HG03460 (cell line): ENCODE data around the gene CREG2.

Experiments used
- ATAC-seq: cut with Tn5 transposase; IDR thresholded peaks from one replicate; pipeline ENCODE4 v1.9.1; 2021; ENCODE audit not compliant: unreplicated experiment

Gene CREG2

GRCh38 chr2:101410114-101410513, 22.8 kb upstream of the CREG2 start:
- no peak for ATAC-seq

GRCh38 chr2:101409699-101410098, 22.4 kb upstream of the CREG2 start:
- no peak for ATAC-seq

GRCh38 chr2:101408925-101409324, 21.6 kb upstream of the CREG2 start:
- ATAC-seq: no peak

DNA sequence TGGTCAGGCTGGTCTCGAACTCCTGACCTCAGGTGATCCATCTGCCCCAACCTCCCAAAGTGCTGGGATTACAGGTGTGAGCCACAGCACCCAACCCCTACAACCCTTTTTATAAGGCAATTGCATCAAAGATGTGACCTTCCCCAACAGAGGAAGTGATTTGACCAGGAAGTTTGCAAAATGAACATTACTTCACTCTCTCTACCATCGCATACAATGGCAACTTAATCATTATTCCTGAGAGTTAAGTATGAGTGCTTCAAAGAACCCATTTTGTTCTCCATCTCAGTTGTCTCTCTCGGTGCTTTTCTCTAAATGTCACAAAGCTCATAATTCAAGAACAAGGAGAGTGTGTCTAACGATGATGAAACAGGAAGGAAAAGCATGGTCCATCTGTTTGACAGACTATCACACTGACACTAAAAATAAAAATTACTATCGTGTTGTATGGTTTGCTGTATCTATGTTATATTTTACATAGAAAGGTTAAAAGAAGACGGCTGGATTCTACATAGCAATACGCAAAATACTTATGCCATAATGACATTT, 18.1 kb upstream of the CREG2 start:
- ATAC-seq: no peak

DNA sequence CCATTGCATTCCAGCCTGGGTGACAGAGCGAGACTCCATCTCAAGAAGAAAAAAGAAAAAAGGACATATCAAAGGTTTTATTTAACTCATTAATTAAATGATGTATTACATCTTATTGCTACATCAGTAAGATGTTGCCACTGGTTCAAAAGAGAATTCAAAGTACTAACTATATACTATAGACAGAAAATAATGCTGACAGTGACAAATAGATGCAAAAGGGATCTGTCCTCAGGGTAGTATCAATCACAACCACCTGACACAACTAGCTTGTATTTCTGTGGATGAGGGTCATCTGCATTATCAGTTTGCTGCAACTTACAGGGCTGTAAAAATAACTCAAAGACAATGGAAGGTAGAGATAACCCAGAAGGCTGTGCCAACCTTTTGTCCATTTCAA, 16.4 kb upstream of the CREG2 start:
- no peak for ATAC-seq

GRCh38 chr2:101402630-101403029, 15.3 kb upstream of the CREG2 start:
- no peak for ATAC-seq

- no peak for ATAC-seq
These were observed 14.6 kb upstream of the CREG2 start for GRCh38 chr2:101401906-101402305.

GRCh38 chr2:101401326-101401665, 14.0 kb upstream of the CREG2 start:
- no peak for ATAC-seq

- ATAC-seq: no peak
These were observed 13.4 kb upstream of the CREG2 start for GRCh38 chr2:101400506-101401325.

DNA sequence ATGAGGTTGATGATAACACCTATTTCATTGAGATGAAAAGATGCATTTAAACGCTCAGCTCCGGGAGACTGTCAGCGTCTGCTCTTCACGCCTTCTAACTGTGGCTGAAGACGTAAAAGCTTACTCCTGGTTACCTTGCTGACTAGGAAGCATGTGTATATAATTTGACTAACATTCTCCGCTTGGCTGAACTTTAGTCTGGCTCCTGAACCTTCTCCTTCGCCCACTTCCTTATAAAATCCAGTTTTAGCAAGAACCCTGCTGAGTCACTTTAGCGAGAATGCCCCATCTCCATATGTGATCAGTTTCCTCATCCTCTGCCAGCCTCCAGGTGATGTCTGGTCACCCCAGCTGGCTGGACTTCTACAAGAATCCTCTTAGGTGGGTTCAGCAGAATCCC, 12.7 kb upstream of the CREG2 start:
- no peak for ATAC-seq

DNA sequence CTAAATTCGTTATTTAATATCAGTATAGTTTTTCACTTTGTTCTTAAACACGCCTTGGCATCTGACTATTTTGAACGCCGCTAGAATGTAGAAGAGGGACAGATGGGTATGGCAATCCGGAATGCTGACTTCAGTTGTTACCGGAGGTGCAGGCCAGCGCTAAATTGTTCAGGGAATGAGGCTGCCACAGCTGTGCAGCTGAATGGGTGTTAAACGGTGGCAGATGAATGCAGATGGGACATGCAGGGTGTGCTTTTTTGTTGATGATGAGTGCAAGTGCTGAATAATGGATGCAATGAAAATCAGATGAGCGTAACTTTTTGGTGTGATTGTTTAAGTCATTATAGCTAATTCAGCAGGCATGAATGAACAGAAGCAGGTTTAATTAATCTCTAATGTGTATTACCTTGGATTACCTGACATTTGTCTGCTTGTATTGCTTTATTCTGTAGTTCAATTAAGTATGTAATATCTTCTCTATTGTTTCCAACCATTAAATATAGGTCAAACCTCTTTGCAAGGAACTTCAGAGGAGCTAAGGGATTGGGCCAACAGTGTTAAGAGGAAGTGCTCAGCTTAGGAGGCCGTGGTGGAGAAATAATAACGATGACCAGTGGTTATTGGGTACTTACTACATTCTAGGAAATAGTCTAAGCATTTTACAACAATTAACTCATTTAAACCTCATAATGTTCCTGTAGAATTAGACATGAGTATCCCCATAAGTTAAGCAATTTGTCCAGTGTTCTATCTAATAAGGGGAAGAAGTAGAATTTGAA, 11.9 kb upstream of the CREG2 start:
- no peak for ATAC-seq

GRCh38 chr2:101398116-101398821, 11.0 kb upstream of the CREG2 start:
- no peak for ATAC-seq

GRCh38 chr2:101396316-101396717, 9.0 kb upstream of the CREG2 start:
- no peak for ATAC-seq

GRCh38 chr2:101395545-101396315, 8.4 kb upstream of the CREG2 start:
- no peak for ATAC-seq

GRCh38 chr2:101388232-101388631, 929 bp upstream of the CREG2 start:
- no peak for ATAC-seq

GRCh38 chr2:101386599-101387150, 628 bp downstream of the CREG2 start:
- no peak for ATAC-seq

DNA sequence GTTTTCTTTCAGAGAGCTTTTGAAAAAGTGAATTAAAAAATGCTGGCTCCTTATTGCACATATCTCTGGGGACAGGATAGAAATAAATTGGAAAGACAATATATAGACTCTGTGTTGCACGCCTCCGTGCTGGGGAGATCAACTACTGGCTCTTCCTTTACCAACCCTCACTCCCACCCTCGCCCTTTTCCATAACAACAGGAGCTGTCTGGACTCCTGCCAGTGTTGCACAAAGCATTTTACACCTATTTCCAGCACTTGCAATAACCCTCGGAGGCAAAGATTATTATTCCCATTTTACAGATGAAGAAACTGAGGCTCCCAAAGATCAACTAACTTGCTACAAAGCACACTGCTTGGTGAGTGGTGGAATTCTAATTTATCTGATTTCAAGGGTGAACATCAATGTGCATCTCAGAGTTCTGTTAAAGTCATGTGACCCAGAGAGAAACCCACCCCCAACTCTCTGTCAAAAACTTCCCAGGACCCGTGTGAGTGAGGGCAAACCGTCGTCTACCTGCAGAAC, 4.2 kb downstream of the CREG2 start:
- no peak for ATAC-seq

DNA sequence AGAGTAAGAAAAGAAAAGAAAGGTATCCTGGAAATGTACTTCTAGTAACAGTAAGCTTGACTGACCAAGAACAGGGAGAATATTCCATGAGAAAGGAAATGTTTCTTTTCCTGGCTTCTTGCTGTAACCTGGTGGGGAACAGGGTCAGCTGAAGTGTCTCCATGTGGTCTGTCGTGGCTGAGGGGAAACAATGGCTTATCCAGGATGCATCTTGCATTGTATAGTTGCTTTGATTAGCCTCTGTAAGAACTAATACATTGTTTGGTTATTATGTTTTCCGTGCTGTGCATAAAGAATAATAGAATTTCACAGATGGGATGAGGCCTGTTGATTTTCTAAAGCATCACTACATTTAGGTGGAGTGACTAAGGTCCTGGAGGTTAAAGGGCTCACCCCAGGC, 4.9 kb downstream of the CREG2 start:
- ATAC-seq: no peak

- ATAC-seq: no peak
These were observed 6.9 kb downstream of the CREG2 start for GRCh38 chr2:101380376-101380775.

- ATAC-seq: no peak
These were observed 8.2 kb downstream of the CREG2 start for GRCh38 chr2:101379091-101379490.
